ENCODE measurements around the gene DSTN. TPM values are rescaled to one million over a fixed set of nuclear protein-coding genes. Genes with fewer than 3 reads are reported as not detected.

The DSTN gene
- total RNA-seq, 1 experiment from 2014 or later: 202 TPM

DNA sequence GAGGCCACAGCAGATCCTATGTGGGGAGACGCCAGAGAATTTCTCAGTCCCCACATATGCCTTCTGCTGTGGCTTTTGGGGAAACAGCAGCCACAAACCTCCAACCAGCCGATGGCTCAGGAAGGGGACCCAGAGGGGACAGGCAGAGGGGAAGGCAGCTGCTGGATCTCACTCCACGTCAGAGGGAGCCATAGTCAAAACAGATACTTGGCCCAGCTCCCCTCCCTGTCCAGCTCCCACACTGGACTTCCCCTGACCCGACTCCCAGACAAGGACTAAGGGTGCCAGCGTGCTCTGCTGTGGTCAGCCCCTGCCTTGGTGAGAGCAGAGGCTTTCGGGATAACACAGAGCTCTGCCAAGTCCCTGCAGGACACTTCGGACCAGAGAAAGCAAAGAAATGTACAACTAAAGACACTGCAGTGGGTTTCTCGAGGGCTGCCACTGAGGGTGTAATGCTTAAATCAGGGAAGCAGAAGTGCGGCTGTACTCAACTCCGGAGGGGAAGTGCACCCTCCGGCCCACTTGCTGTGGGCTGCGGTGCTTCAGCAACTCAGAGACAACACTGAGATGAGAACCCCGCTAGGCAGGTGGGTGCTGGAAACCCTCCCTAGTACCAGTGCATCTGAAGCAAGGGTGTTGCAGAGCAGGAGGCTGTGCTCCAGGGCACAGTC, 64.9 kb downstream of the DSTN start:
- no peak overlapping the region for H3K9ac ChIP-seq (ENCODE audit: low read length)
- CTCF ChIA-PET: no interaction called here
- TF ChIP-seq EZH2phosphoT487 (IDR thresholded peaks at IDR 0.05; ENCODE audit: borderline replicate concordance) (no peak), SP1 (IDR thresholded peaks at IDR 0.05; ENCODE audit: low read depth) (no peak), POLR2AphosphoS5 (IDR thresholded peaks at IDR 0.05; ENCODE audit: low read depth, low read length) (no peak), SIN3A (IDR thresholded peaks at IDR 0.05; ENCODE audit: low read depth) (no peak), RAD21 (IDR thresholded peaks at IDR 0.05; ENCODE audit: low read depth) (no peak), SRF (IDR thresholded peaks at IDR 0.05; ENCODE audit: low read depth) (no peak), ELF1 (IDR thresholded peaks at IDR 0.05; ENCODE audit: borderline replicate concordance, low read depth) (no peak), JUND (IDR thresholded peaks at IDR 0.05) (no peak), YY1 (IDR thresholded peaks at IDR 0.05; ENCODE audit: extremely low read depth, insufficient replicate concordance, low read depth, low read length) (no peak), CBX3 (IDR thresholded peaks at IDR 0.05; ENCODE audit: low read depth) (no peak), TCF7L2 (IDR thresholded peaks at IDR 0.05; ENCODE audit: borderline replicate concordance, extremely low read depth, insufficient read depth, insufficient read length) (no peak), FOSL1 (IDR thresholded peaks at IDR 0.05; ENCODE audit: low read depth) (no peak), ZFX (IDR thresholded peaks at IDR 0.05) (no peak), POLR2A (IDR thresholded peaks at IDR 0.05; ENCODE audit: borderline replicate concordance, extremely low read depth, insufficient read depth, insufficient read length) (no peak), CEBPB (IDR thresholded peaks at IDR 0.05; ENCODE audit: low read depth) (no peak), EZH2 (IDR thresholded peaks at IDR 0.05) (no peak)
- TF ChIP-seq, protein P1, sequence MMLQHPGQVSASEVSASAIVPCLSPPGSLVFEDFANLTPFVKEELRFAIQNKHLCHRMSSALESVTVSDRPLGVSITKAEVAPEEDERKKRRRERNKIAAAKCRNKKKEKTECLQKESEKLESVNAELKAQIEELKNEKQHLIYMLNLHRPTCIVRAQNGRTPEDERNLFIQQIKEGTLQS (IDR thresholded peaks at IDR 0.05): no peak
- TF ChIP-seq, protein P2, sequence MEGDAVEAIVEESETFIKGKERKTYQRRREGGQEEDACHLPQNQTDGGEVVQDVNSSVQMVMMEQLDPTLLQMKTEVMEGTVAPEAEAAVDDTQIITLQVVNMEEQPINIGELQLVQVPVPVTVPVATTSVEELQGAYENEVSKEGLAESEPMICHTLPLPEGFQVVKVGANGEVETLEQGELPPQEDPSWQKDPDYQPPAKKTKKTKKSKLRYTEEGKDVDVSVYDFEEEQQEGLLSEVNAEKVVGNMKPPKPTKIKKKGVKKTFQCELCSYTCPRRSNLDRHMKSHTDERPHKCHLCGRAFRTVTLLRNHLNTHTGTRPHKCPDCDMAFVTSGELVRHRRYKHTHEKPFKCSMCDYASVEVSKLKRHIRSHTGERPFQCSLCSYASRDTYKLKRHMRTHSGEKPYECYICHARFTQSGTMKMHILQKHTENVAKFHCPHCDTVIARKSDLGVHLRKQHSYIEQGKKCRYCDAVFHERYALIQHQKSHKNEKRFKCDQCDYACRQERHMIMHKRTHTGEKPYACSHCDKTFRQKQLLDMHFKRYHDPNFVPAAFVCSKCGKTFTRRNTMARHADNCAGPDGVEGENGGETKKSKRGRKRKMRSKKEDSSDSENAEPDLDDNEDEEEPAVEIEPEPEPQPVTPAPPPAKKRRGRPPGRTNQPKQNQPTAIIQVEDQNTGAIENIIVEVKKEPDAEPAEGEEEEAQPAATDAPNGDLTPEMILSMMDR (IDR thresholded peaks at IDR 0.05 in 2 of 3, conservative IDR thresholded peaks at IDR 0.05 in 1 of 3; ENCODE audit: borderline replicate concordance in 1 of 3, insufficient read depth in 1 of 3, low read depth in 2 of 3, low read length in 2 of 3): no peak
- TF ChIP-seq, protein P3, sequence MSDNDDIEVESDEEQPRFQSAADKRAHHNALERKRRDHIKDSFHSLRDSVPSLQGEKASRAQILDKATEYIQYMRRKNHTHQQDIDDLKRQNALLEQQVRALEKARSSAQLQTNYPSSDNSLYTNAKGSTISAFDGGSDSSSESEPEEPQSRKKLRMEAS (IDR thresholded peaks at IDR 0.05): no peak

More for the DNA sequence above, 64.9 kb downstream of the DSTN start:
- H3K27me3 ChIP-seq (ENCODE audit: insufficient read depth, low read length): no peaks in the 10 kb centered on the region
- no peak overlapping the region for H3K4me2 ChIP-seq (ENCODE audit: low read length)
- H3K27ac ChIP-seq (ENCODE audit: low read depth, low read length): no peak overlapping the region
- ChIA-PET POLR2A (no interaction called here), RAD21 (ENCODE audit: low non-redundant PET in 1 of 2, low total read pairs in 2 of 2, uncharacterized antibody in 2 of 2, unreplicated experiment in 2 of 2) (no interaction called here)
- intact Hi-C loops (cut with micrococcal nuclease): no loop called here
- peaks cover 25 to 30% of the 10 kb centered on the region in 2 experiments; a peak in 3 of 4 replicates for H3K36me3 ChIP-seq (ENCODE audit: control insufficient read depth in 1 of 2, insufficient read depth in 2 of 2, low read length in 2 of 2)
- ATAC-seq: no peak
- H4K20me1 ChIP-seq (ENCODE audit: insufficient read depth): no peaks in the 10 kb centered on the region
- no TSS peak for BruUV-seq (replicated peaks)
- no peaks in the 10 kb centered on the region for H3K9me3 ChIP-seq (ENCODE audit: control insufficient read depth in 1 of 2, insufficient read depth in 1 of 2, low read depth in 1 of 2, low read length in 2 of 2)
- no peak overlapping the region for H2AFZ ChIP-seq (ENCODE audit: low read depth, low read length, poor library complexity, severe bottlenecking)
- H3K79me2 ChIP-seq (ENCODE audit: insufficient read depth, low read length): no peaks in the 10 kb centered on the region
- no peaks in the 10 kb centered on the region for H3K4me1 ChIP-seq (ENCODE audit: control insufficient read depth in 1 of 2, insufficient read depth in 2 of 2, low read length in 2 of 2)
- DNase-seq (ENCODE audit: low read depth, low spot score): no peak
- no peaks in the 10 kb centered on the region for H3K9me2 ChIP-seq (ENCODE audit: insufficient read depth)
- H3K4me3 ChIP-seq (replicated peaks in 1 of 2; ENCODE audit: low read depth in 1 of 2, low read length in 2 of 2): no peak overlapping the region
